GM15510 (cell line): ENCODE data around the gene DHDH.

ENCODE experiments used
- POLR2A ChIP-seq: IDR thresholded peaks from 3 replicates; pipeline ENCODE4 v1.6.1; 2011; ENCODE audit warnings: borderline replicate concordance; ENCODE audit not compliant: insufficient read length; ENCODE audit errors: extremely low read depth

DHDH gene

GRCh38 chr19:48914181-48914580 is 19.3 kb upstream of the DHDH start:
- TF ChIP-seq POLR2A = no peak

- no peak for TF ChIP-seq POLR2A
Observed at GRCh38 chr19:48915757-48916156, 17.7 kb upstream of the DHDH start.

GRCh38 chr19:48918071-48918470 is 15.4 kb upstream of the DHDH start:
- no peak for TF ChIP-seq POLR2A

GRCh38 chr19:48918801-48919247 is 14.7 kb upstream of the DHDH start:
- no peak for TF ChIP-seq POLR2A

- TF ChIP-seq POLR2A = no peak
Observed at GRCh38 chr19:48920949-48921348, 12.6 kb upstream of the DHDH start.

GRCh38 chr19:48921721-48922500 is 11.6 kb upstream of the DHDH start:
- TF ChIP-seq POLR2A = no peak

GRCh38 chr19:48922548-48923490 is 10.7 kb upstream of the DHDH start:
- no peak for TF ChIP-seq POLR2A

- TF ChIP-seq POLR2A = no peak
Observed at GRCh38 chr19:48925240-48925843, 8.2 kb upstream of the DHDH start.

GRCh38 chr19:48926909-48927308 is 6.6 kb upstream of the DHDH start:
- TF ChIP-seq POLR2A = no peak

- TF ChIP-seq POLR2A = no peak
Observed at GRCh38 chr19:48928164-48929025, 5.1 kb upstream of the DHDH start.

GRCh38 chr19:48934837-48935236 is 1.3 kb downstream of the DHDH start:
- TF ChIP-seq POLR2A = no peak

GRCh38 chr19:48935864-48936263 is 2.4 kb downstream of the DHDH start:
- TF ChIP-seq POLR2A = no peak

GRCh38 chr19:48938256-48938655 is 4.8 kb downstream of the DHDH start:
- no peak for TF ChIP-seq POLR2A

GRCh38 chr19:48940902-48941301 is 7.4 kb downstream of the DHDH start:
- no peak for TF ChIP-seq POLR2A
